NCI-H2081 treated with DMSO at 0.1 percent for 48 hours (cell line): ENCODE data around the gene PCLAF.

ENCODE experiments used
- DNase-seq: peaks from one replicate; lab custom pipeline; 2025; lab: John Stamatoyannopoulos, UW

PCLAF gene

DNA sequence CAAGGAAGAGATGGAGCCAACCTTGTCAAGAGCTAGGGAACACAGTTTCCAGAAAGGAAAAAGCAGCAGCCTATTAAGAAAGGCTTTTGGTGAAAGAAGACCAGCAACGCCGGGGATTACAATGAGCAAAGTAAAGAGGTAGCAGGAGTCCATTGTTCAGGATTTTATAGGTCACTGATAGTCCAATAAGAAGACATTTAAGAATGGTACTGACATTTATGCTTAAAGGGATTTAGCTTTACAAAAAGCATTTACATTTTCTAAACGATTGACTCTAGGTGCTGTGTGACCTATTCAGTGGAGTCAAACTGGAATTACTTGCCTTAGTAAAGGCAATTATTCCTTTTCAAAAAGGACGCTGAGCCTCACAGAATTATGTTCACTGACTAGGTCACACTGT is 66.0 kb downstream of the PCLAF start:
- DNase-seq: no peak

DNA sequence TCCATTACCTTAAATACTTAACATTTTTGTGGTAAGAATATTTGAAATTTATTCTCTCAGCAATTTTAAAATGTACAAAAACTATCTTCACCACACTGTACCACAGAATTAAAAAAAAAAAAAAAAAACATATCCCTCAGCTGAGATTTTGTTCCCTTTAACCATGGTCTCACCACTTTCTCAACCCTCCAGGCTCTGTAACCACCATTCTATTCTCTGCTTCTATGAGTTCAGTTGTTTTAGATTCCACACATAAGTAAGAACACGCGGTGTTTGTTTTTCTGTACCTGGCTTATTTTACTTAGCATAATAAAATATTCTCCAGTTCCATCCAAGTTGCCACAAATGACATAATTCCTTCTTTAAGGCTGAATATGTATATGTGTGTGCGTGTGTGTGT is 66.8 kb downstream of the PCLAF start:
- DNase-seq: no peak
